PFSK-1 (cell line): ENCODE results near the gene SIL1.

Source experiments
- POLR2AphosphoS5 ChIP-seq: IDR thresholded peaks from 2 replicates; pipeline ENCODE4 v1.6.1; 2012; ENCODE audit warnings: low read depth, mild to moderate bottlenecking, control low read depth, low read length, moderate library complexity
- TAF1 ChIP-seq: IDR thresholded peaks from 2 replicates; pipeline ENCODE4 v1.6.1; 2012; ENCODE audit warnings: low read length, control low read depth, borderline replicate concordance; ENCODE audit not compliant: insufficient read depth

- TF ChIP-seq POLR2AphosphoS5 (no peak), TAF1 (no peak)
These were observed 247.6 kb downstream of the SIL1 start for GRCh38 chr5:138950421-138951031.
